CD4-positive, alpha-beta T cell treated with Interleukin-21 for 1 hour (primary cell): ENCODE results near the gene MLEC.
A peak's percentile ranks its signal among the peaks of the same experiment; 100 is the strongest.
"Not testable (repeated sequence)": the region's sequence is repeated elsewhere in the genome, so short reads cannot be mapped to it uniquely, and the experiment has no call there.

ENCODE experiments used
- DNase-seq: peaks from one replicate; pipeline ENCODE4 v3.0.0-alpha.2; 2020

MLEC gene

DNA sequence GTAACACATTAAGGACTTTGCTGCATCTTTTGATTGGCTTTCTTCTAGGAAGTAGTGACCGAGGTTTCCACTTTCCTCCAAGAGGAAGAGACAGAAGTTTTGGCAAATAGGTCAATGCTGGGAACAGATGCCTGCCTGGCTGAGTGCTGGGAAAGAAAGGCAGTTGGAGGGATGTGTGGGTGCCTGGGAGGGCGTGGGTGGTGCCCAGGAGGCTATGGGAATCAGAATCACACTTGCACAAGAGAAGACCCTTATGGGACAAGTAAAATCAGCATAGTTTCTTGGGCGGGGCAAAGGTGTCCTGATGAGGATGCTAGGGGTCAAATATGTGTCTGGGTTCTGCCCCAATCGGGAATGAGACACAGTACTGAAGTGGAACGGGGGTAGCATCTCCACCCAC lies 37.8 kb downstream of the MLEC start:
- no peak for DNase-seq

DNA sequence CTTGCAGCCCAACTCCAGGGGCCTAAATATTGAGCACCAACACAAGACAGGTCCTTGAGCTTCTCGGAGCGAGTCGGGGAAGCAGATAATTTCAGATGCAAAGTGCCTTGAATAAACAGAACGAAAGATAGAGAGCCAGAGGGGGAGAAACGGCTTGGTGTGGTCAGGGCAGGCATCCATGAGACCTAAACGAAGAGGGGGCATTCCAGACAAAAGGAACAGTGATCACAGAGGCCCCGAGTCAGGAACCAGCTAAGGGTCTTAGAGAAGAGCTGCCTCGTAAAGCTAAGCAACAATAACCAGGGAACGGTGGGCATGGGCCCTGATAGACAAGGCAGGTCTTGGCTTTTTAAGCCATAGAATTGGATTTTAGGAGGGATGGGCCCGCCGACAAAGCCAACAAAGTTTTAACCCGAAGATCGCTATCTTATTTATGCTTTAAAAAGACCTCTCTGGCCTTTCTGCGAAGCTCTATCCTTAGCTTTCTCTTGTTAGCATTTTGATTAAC lies 38.3 kb downstream of the MLEC start:
- no peak for DNase-seq

DNA sequence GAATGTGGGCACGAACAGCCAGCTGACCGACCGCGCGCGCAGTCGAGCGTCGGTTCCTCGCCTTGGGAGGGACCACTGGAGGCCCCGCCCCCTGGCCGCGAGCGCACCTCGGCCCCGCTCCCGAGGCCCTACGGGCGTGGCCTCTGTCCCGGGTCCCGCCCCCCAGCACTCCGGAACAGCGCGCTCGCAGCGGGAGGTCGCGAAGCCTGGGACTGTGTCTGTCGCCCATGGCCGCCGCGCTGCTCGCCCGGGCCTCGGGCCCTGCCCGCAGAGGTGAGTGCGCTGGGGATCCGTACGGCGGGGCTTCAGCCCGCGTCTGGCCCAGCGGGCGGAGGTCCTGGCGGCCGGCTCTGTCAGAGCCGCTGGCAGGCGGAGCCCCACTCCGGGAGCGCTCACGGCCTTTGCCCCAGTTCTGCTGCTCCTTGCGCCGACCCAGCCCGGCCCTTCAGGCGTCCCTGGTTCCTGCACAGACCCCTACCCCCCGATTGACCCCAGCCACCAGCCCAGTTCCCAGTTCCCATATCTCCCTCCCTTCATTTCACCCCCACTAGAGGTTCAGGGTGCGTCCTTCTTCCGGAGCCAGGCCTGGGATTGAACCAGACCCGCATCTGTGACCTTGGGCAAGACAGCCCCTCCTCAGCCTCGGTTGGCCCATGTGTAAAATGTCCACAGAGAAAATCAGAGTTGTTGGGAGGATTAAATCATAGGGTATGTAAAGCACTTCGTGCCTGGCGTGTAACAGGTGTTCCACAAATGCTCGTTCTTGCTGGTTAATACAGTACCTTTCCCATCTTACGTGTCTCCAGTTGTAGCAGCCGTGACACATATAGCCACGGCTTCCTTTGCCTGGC lies 38.9 kb downstream of the MLEC start, which contains the start of gene ACADS:
ACADS (plus strand) TSS at position 168 of the 851 bp plus-strand sequence; CDS start at position 228, 60 bp downstream.
- DNase-seq: peak; percentile 90

DNA sequence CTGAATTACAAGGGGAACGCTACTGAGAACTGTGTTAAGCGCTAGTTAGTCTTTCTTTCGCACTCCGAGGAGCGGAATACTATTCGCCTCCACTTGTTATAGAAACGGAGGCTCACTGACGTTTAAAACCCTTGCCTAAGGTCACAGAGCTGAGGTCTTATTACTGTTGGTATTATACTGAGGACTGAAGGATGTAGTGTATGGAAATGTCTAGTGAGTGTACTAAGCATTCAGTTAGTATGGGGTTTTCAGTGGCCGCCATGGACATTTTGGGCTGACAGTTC lies 39.5 kb downstream of the MLEC start:
- no peak for DNase-seq

GRCh38 chr12:120726961-120727360 lies 40.0 kb downstream of the MLEC start:
- no peak for DNase-seq

DNA sequence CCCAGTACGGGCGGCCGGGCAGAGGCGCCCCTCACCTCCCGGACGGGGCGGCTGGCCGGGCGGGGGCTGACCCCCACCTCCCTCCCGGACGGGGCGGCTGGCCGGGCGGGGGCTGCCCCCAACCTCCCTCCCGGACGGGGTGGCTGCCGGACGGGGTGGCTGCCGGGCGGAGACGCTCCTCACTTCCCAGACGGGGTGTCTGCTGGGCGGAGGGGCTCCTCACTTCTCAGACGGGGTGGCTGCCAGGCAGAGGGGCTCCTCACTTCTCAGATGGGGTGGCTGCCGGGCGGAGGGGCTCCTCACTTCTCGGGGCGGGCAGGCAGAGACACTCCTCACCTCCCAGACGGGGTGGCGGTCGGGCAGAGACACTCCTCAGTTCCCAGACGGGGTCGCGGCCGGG lies 45.2 kb downstream of the MLEC start:
- not testable (repeated sequence) for DNase-seq

DNA sequence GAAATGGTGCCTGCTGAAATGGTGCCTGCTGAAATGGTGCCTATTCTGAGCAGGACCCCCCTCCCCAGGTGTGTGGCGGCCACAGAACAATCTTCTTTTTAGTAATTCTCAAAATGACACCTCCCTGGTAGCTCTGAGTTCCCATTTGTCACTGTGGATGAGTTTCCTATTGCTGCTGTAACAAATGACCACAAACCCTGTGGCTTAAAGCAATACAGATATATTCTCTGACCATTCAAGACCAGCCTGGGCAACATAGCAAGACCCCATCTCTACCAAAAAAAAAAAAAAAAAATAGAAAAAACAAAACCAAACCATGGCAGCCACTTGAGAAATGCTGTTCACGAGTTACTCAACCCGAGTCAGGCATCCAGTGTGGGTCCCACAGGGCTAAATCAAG lies 46.6 kb downstream of the MLEC start:
- no peak for DNase-seq

- no peak for DNase-seq
Measured at GRCh38 chr12:120734210-120734609, 47.3 kb downstream of the MLEC start.

- no peak for DNase-seq
Measured at GRCh38 chr12:120735181-120735580, 48.2 kb downstream of the MLEC start.

DNA sequence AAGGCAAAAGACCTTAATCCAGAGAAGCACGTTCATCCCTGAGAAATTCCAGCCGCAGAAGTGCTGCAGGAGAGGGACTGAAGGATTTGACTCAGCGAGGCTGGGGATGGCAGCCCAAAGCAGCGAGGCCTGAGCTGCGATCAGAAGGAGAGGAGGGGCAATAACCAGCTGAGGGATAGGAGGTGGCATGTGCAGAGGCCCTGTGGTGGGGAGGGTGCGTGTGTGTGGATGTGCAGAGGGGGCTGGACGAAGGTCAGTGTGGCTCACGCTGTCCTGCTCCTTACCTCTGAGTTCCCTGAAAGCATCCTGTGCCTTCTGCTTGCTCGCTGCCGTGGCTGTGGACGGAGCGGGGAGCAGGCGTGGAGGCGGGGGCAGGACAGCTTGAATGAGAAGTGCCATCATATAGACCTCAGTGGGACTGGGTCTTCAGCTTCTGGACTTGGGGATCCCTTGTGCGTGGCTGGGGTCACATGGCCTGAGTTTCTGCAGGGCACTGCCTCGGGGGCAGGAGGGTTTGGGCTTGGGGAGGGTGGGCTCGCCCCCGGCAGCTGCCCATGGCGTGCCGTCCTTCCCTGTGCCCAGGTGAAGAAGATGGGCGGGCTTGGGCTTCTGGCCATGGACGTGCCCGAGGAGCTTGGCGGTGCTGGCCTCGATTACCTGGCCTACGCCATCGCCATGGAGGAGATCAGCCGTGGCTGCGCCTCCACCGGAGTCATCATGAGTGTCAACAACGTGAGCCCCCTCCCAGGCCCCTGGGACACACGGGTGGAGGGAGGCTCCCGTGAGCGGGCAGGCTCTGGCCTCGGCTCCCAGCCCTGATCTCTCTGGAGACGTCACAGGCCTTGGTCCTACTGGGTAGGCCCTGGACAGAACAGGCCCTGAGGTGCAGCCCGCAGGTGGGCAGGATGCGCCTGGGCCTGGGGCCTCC lies 49.7 kb downstream of the MLEC start:
- no peak for DNase-seq

DNA sequence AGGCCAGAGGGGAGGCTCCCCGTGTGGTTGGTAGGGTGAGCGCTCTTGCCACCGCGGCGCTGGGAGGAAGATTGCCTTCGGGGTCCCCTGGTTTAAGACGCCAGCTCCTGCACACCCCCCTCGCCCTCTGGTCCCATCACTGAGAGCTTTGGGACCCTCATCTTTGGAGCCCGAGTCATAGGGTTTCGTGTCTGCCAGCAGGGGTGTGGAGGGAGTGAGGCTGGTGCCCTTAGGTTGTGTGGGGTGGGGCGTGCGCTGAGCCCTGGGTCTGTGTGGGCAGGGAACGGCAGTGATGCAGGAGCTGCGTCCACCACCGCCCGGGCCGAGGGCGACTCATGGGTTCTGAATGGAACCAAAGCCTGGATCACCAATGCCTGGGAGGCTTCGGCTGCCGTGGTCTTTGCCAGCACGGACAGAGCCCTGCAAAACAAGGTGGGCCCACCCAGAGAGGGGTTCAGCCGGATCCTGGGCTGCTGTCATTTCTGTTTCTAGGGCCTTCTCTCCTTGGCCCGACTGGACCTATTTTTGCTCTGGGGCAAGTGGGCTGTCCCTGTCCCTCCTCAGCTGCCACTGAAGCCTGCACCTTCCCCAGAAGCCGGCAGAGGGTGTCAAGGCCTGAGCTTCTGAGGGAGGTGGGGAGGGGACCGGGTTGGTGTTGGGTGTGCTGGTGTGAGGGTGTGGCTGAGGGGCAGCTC lies 50.8 kb downstream of the MLEC start:
- no peak for DNase-seq

DNA sequence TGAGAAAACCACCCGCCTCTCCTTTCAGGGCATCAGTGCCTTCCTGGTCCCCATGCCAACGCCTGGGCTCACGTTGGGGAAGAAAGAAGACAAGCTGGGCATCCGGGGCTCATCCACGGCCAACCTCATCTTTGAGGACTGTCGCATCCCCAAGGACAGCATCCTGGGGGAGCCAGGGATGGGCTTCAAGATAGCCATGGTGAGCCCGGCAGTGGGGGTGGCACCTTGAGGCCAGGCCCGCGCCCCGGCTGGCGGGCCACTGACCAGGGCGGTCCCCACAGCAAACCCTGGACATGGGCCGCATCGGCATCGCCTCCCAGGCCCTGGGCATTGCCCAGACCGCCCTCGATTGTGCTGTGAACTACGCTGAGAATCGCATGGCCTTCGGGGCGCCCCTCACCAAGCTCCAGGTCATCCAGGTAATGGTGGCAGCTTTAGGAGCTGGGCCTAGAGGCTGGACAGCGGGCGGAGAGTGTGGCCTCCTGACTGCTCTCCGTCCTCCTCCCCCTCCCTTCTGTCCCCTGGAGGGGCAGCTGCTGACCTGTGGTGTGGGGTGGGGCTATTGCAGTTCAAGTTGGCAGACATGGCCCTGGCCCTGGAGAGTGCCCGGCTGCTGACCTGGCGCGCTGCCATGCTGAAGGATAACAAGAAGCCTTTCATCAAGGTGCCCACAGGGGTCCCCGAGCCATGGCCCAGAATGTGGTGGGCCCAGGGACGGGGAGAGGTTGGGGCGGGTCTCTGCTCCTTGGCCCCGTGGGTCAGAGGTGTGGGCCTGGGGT lies 51.5 kb downstream of the MLEC start:
- DNase-seq: no peak

GRCh38 chr12:120739031-120739762 lies 52.2 kb downstream of the MLEC start:
- DNase-seq: no peak

GRCh38 chr12:120739821-120740613 lies 53.1 kb downstream of the MLEC start:
- no peak for DNase-seq

DNA sequence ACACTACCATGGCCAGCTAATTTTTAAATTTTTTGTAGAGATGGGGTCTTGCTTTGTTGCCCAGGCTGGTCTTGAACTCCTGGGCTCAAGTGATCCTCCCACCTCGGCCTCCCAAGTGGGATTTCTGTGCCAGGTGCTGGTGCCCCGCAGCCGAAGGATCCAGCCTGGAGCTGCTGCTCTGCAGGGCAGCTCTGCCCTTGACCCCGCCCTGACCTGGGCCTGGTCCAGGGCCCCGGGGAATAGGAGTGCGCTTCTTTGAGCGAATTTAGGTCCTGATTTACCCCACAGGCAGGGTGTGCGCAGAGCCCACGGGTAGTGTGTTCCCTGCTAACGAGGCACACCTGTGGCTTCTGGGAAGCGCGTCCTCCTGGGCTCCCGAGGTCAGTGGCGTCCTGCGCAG lies 53.9 kb downstream of the MLEC start:
- DNase-seq: no peak

- DNase-seq: no peak
Measured at GRCh38 chr12:120741476-120742421, 54.8 kb downstream of the MLEC start.

DNA sequence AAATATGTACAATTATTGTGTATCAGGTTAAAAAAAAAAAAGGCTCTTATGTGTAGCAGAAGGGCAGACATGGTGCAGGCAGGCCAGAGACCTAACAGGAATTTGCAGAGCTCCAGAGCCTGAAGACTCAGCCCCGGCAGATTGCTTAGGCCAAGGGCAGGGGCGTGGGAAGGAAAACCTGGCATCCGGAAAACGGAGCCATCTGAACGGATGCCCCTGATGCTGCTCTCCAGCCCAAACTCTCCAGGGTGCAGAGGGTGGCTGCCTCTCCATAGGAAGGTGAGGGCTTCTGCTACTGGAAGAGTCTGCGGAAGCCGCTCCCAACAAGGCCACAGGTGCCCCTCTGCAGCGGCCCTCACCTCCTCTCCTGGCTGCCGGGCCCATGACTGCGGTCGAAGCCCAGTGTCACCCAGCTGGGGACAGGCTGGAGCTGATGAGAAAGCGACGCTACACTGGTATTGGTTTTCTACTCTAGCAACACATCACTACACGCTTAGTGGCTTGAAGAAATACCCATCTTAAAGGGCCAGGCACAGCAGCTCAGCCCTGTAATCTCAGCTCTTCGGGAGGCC lies 58.1 kb downstream of the MLEC start:
- DNase-seq: no peak

GRCh38 chr12:120748242-120748641 lies 61.3 kb downstream of the MLEC start:
- no peak for DNase-seq

GRCh38 chr12:120749256-120749655 lies 62.3 kb downstream of the MLEC start:
- DNase-seq: no peak
